HCT116 (cell line): ENCODE results near the gene DIAPH3. TPM values are rescaled to one million over a fixed set of nuclear protein-coding genes. Genes with fewer than 3 reads are reported as not detected.

ENCODE experiments used
- ATAC-seq: fragments of 200-7000 bp; cut with Tn5 transposase; 2 replicates; pipeline ENCODE4 v1.9.1; 2020; ENCODE audit warnings: mild to moderate bottlenecking, moderate library complexity
- BruUV-seq: library from RNA; stranded (reverse); fragments of 400-500 nt; replicated peaks from 2 replicates; lab custom pipeline; 2021; lab: Mats Ljungman, UMichigan
- CTCF ChIA-PET: fragments of 300-600 bp; sonication (Branson Sonifier 250); formaldehyde crosslinking; loops from one replicate; lab custom pipeline; 2021; ENCODE audit warnings: antibody characterized with exemption; lab: Charles Lee
- POLR2A ChIA-PET: fragments of 300-600, 350-600 bp; sonication (Branson Sonifier 250); formaldehyde crosslinking; loops from one replicate; lab custom pipeline; 2021; ENCODE audit warnings: antibody characterized with exemption; lab: Charles Lee
- RAD21 ChIA-PET, 2 experiments: fragments of 300-600 bp; sonication (Branson Sonifier 250); formaldehyde crosslinking; loops; one replicate each; lab custom pipeline; 2023; ENCODE audit warnings: low total read pairs in 2 of 2; ENCODE audit not compliant: uncharacterized antibody in 2 of 2, unreplicated experiment in 2 of 2, low non-redundant PET in 1 of 2; lab: Charles Lee
- DNase-seq: peaks from one replicate; pipeline ENCODE4 v3.0.0-alpha.2; 2010; ENCODE audit warnings: low read depth, low spot score
- H2AFZ ChIP-seq: fragments of 200-600 bp; shearing (Covaris generic), sonication (generic); 2 replicates; pipeline ENCODE4 v1.6.1; 2017; ENCODE audit warnings: low read depth, mixed run types, mixed read lengths, antibody characterized with exemption, low read length; ENCODE audit not compliant: poor library complexity, severe bottlenecking
- H3K27ac ChIP-seq: 2 replicates; pipeline ENCODE4 v1.5.1; 2012; ENCODE audit warnings: low read depth, low read length
- H3K27me3 ChIP-seq: fragments of 200-600 bp; sonication (generic); 2 replicates; pipeline ENCODE4 v1.6.1; 2016; ENCODE audit warnings: mixed run types, low read length, mixed read lengths; ENCODE audit not compliant: insufficient read depth
- H3K36me3 ChIP-seq, 2 experiments: fragments of 200-500 bp in 1 of 2; fragments of 200-600 bp in 1 of 2; sonication (Bioruptor generic) in 1 of 2; sonication (generic) in 1 of 2; 2 replicates each; pipeline versions ENCODE4 v1.5.1 to v1.6.1; 2014 to 2016; ENCODE audit warnings: low read length in 2 of 2, inconsistent platforms in 1 of 2, mixed read lengths in 1 of 2, mixed run types in 1 of 2; ENCODE audit not compliant: insufficient read depth in 2 of 2, control insufficient read depth in 1 of 2
- H3K4me1 ChIP-seq, 2 experiments: fragments of 200-600 bp in 1 of 2; sonication (generic) in 1 of 2; 2 replicates each; pipeline versions ENCODE4 v1.5.1 to v1.6.1; 2012 to 2017; ENCODE audit warnings: low read length in 2 of 2, inconsistent platforms in 1 of 2, mild to moderate bottlenecking in 1 of 2, mixed read lengths in 1 of 2, mixed run types in 1 of 2, moderate library complexity in 1 of 2; ENCODE audit not compliant: insufficient read depth in 2 of 2, control insufficient read depth in 1 of 2
- H3K4me2 ChIP-seq: fragments of 200-600 bp; sonication (generic); 2 replicates; pipeline ENCODE4 v1.6.1; 2017; ENCODE audit warnings: mixed run types, low read length, mixed read lengths
- H3K4me3 ChIP-seq, 2 experiments: fragments of 200-600 bp in 1 of 2; sonication (generic) in 1 of 2; replicated peaks in 1 of 2; 2 replicates each; pipeline ENCODE4 v1.5.1; 2011 to 2016; ENCODE audit warnings: low read length in 2 of 2, control low read depth in 1 of 2, low read depth in 1 of 2, mild to moderate bottlenecking in 1 of 2, mixed read lengths in 1 of 2, mixed run types in 1 of 2
- H3K79me2 ChIP-seq: fragments of 200-600 bp; sonication (generic); 2 replicates; pipeline ENCODE4 v1.6.1; 2017; ENCODE audit warnings: mild to moderate bottlenecking, mixed run types, low read length, moderate library complexity, mixed read lengths; ENCODE audit not compliant: insufficient read depth
- H3K9ac ChIP-seq: fragments of 200-600 bp; sonication (generic); 2 replicates; pipeline ENCODE4 v1.6.1; 2016; ENCODE audit warnings: low read length, mixed read lengths
- H3K9me2 ChIP-seq: fragments of 200-600 bp; sonication (generic), shearing (Covaris generic); 2 replicates; pipeline ENCODE4 v1.6.1; 2017; ENCODE audit warnings: mixed run types, mild to moderate bottlenecking, moderate library complexity; ENCODE audit not compliant: insufficient read depth
- H3K9me3 ChIP-seq, 2 experiments: fragments of 200-500 bp in 1 of 2; fragments of 200-600 bp in 1 of 2; sonication (Bioruptor generic) in 1 of 2; sonication (generic) in 1 of 2; 2 replicates each; pipeline ENCODE4 v1.6.1; 2014 to 2017; ENCODE audit warnings: low read length in 2 of 2, mixed read lengths in 2 of 2, inconsistent platforms in 1 of 2, low read depth in 1 of 2, mild to moderate bottlenecking in 1 of 2, mixed run types in 1 of 2, moderate library complexity in 1 of 2; ENCODE audit not compliant: control insufficient read depth in 1 of 2, insufficient read depth in 1 of 2
- H4K20me1 ChIP-seq: fragments of 200-600 bp; sonication (generic), shearing (Covaris generic); 2 replicates; pipeline ENCODE4 v1.6.1; 2017; ENCODE audit warnings: mixed run types, mild to moderate bottlenecking, moderate library complexity; ENCODE audit not compliant: insufficient read depth
- ATF3 ChIP-seq: IDR thresholded peaks from 2 replicates; pipeline ENCODE4 v1.6.1; 2012
- JUND ChIP-seq: IDR thresholded peaks from 2 replicates; pipeline ENCODE4 v1.6.1; 2012
- MAX ChIP-seq: IDR thresholded peaks from 2 replicates; pipeline ENCODE4 v1.6.1; 2012
- REST ChIP-seq: IDR thresholded peaks from 2 replicates; pipeline ENCODE4 v1.6.1; 2012; ENCODE audit warnings: low read depth
- SRF ChIP-seq: IDR thresholded peaks from 2 replicates; pipeline ENCODE4 v1.6.1; 2012; ENCODE audit warnings: low read depth
- TCF7L2 ChIP-seq: IDR thresholded peaks from 2 replicates; pipeline ENCODE4 v1.7.0; 2011; ENCODE audit warnings: borderline replicate concordance, inconsistent platforms; ENCODE audit not compliant: insufficient read depth, insufficient read length; ENCODE audit errors: extremely low read depth
- YY1 ChIP-seq: IDR thresholded peaks from 2 replicates; pipeline ENCODE4 v1.6.1; 2011; ENCODE audit warnings: low read length, low read depth, moderate library complexity, mild to moderate bottlenecking; ENCODE audit not compliant: insufficient replicate concordance; ENCODE audit errors: extremely low read depth
- ZFX ChIP-seq: fragments of 450-650 bp; IDR thresholded peaks from 2 replicates; pipeline ENCODE4 v1.6.1; 2017
- intact Hi-C: fragments of 100-400 bp; cut with micrococcal nuclease; formaldehyde crosslinking; loops from 2 replicates; pipeline ENCODE4 v1.10.0; 2022
- total RNA-seq: library from RNA; stranded (reverse); gene quantifications from one replicate; pipeline ENCODE4 v1.2.1, GENCODE V29; 2021; ENCODE audit not compliant: unreplicated experiment

Gene DIAPH3
- total RNA-seq, 1 experiment from 2014 or later, result 22.8 TPM

- no peaks in the 10 kb centered on the region for H3K9me2 ChIP-seq
- no peak overlapping the region for H3K4me2 ChIP-seq
Observed at GRCh38 chr13:59744747-59745391, 418.9 kb downstream of the DIAPH3 start.

More at GRCh38 chr13:59744747-59745391, 418.9 kb downstream of the DIAPH3 start:
- ChIA-PET CTCF (no interaction called here), RAD21 (no interaction called here), POLR2A (no interaction called here)
- TF ChIP-seq TCF7L2 (no peak), REST (no peak), ZFX (no peak), JUND (no peak), ATF3 (no peak), SRF (no peak), YY1 (no peak), MAX (no peak)
- Histone ChIP-seq H3K79me2 (no peaks in the 10 kb centered on the region), H2AFZ (no peak overlapping the region), H3K36me3 (no peaks in the 10 kb centered on the region), H3K4me3 (no peak overlapping the region), H3K27ac (no peak overlapping the region), H3K27me3 (no peaks in the 10 kb centered on the region), H3K9me3 (no peaks in the 10 kb centered on the region), H3K4me1 (no peaks in the 10 kb centered on the region), H4K20me1 (no peaks in the 10 kb centered on the region), H3K9ac (no peak overlapping the region)
- no TSS peak for BruUV-seq
- DNase-seq (no peak), ATAC-seq (no peak)
- intact Hi-C loops, result no loop called here
